ENCODE data around the gene CBFA2T2.
"Not testable (repeated sequence)": the region's sequence is repeated elsewhere in the genome, so short reads cannot be mapped to it uniquely, and the experiment has no call there.

Gene CBFA2T2

GRCh38 chr20:33506576-33506975 is 16.7 kb downstream of the CBFA2T2 start:
- no peak for DNase-seq (ENCODE audit: low read depth in 2 of 2)

DNA sequence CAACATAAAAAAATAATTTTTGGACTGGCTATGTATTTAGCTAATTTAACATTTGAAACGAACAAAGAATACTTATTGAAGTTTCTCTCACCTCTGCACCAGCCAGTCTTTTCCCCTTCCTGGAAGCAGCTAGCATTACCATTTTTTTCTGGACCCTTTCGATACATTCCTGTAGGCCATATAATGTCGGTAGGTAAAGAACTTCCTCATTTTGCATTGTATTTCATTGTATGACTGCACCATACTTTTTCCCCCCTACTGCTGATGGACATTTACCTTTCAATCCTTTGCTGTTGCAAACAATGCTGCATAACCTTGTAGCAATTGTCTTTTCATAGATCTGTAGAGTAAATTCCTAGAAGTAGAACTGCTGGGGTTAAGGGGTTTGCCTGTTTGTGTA is 17.6 kb downstream of the CBFA2T2 start:
- no peak for DNase-seq (ENCODE audit: low read depth in 2 of 2)

DNA sequence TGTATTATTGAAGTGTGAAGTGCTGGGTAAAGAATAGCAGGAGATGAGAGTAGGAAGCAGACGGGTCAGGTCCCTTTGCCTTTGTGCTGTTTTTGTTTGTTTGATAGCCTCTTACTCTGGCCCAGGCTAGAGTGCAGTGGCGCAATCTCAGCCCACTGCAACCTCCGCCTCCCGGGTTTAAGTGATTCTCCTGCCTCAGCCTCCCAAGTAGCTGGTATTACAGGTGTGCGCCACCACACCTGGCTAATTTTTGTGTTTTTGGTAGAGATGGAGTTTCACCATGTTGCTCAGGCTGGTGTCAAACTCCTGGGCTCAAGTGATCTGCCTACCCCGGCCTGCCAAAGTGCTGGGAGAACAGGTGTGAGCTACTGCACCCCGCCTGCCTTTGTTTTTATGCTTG is 18.1 kb downstream of the CBFA2T2 start:
- not testable (repeated sequence) for DNase-seq (ENCODE audit: low read depth in 2 of 2)

GRCh38 chr20:33509057-33509456 is 19.2 kb downstream of the CBFA2T2 start:
- not testable (repeated sequence) for DNase-seq (ENCODE audit: low read depth in 2 of 2)

GRCh38 chr20:33511876-33512275 is 22.0 kb downstream of the CBFA2T2 start:
- DNase-seq (ENCODE audit: low read depth in 2 of 2) = not testable (repeated sequence)

DNA sequence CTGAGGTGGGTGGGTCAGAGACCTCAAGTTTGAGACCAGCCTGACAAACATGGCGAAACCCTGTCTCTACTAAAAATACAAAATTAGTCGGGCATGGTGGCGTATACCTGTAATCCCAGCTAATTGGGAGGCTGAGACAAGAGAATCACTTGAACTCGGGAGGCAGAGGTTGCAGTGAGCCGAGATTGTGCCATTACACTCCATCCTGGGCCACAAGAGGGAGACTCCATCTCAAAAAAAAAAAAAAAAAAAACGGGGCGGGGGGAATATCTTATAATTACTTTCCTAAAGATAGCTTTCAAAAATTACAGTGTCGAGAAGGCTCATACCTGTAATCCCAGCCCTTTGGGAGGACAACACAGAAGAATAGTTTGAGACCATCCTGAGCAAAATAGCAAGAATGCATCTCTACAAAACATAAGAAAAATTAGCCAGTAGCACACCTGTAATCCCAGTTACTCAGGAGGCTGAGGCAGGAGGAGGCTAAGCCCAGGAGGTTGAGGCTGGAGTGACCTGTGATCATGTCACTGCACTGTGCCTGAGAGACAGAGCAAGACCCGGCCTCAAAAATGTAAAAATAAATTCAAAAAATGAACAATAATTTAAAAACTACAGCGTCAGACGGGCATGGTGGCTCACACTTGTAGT is 25.8 kb downstream of the CBFA2T2 start:
- no peak for DNase-seq (ENCODE audit: low read depth in 2 of 2)

DNA sequence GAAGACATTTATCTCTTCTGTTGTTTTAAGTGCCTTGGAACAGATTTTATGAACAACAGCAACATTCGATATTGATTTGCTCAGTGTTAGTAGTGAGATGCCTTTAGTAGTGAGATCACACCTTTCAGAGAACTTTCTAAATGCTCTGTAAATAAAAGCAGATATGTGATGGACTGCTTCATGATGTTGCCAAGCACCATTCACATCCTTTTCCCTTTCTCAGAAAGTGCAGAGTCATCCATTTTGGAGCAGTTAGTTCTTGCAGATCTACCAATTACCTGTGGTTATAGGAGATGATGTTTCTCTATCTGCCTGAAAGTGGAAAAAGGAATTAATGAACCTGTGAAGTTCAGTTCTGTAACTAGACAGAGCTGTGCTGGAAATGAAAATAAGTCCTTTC is 27.0 kb downstream of the CBFA2T2 start:
- no peak for DNase-seq (ENCODE audit: low read depth in 2 of 2)

DNA sequence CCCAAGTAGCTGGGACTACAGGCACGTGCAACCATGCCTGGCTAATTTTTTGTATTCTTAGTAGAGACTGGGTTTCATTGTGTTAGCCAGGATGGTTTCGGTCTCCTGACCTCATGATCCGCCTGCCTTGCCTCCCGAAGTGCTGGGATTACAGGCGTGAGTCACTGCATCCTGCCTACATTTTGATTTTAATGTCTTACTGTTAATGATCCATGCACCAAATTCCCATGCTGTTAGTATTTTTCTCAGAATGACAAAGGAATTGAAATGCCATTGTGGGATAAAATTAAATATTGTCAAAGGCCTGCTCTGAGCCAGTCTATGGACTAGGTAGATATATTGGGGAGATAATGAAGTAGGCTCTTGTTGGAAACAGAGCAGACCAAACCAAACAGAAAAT is 28.2 kb downstream of the CBFA2T2 start:
- no peak for DNase-seq (ENCODE audit: low read depth in 2 of 2)

DNA sequence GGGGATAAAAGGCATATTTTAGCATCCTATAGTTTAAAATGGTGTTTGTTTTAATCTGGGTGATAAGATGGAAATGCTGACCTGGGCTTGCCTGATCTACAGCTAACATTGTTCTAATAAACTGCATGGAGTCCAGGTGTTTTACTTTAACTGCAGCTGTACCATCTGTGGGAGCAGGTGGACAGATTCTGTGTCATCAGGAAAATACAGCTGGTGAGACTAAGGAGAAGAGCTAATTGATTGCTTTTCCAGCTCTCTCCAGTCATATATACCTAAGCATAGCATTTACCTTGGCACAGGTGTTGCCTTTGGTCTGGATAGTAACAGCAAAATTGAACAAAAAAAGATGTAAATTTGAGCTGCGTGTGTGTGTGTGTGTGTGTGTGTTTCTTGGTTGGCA is 31.6 kb downstream of the CBFA2T2 start:
- DNase-seq (ENCODE audit: low read depth in 2 of 2) = no peak

DNA sequence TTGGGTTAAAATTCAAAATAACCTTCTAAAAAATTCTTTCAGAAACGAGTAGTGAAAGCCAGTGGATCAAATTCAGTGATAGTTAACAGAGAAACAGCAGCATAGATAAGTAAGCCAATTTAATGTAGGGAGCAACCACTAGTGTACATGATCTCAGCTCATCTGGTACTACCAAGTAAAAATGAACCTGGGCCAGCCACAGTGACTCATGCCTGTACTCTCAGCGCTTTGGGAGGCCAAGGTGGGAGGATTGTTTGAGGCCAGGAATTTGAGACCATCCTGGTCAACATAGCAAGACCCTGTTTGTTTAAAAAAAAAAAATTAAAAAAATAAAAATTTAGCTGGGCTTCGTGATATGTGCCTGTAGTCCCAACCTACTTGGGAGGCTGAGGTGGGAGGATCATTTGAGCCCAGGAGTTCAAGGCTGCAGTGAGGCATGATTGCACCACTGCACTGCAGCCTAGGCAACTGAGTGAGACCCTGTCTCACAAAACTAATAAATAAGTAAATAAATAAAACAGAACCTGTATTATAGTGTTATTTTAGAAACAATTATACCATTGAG is 32.4 kb downstream of the CBFA2T2 start:
- no peak for DNase-seq (ENCODE audit: low read depth in 2 of 2)

- DNase-seq (ENCODE audit: low read depth in 2 of 2) = no peak
These were observed 34.4 kb downstream of the CBFA2T2 start for GRCh38 chr20:33524261-33524660.

DNA sequence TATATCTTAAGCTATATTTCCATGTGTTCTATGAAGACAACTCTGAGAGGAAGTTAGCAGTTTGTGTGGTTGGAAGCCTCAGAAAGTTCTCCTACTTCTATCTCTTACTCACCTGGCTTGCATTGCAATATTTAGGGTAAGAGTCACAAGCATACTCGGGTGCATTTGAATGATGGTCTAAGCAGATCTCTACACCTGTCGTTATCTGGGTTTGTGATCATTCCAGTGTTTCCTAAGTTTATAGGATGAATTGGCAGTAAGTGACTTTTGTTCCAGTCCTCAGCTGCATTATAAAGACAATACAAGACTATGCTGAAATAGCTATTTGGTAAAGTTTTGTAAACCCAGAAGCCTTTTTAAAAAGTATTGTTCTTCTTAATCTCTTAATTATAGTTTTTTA is 36.9 kb downstream of the CBFA2T2 start:
- DNase-seq (ENCODE audit: low read depth in 2 of 2) = no peak

DNA sequence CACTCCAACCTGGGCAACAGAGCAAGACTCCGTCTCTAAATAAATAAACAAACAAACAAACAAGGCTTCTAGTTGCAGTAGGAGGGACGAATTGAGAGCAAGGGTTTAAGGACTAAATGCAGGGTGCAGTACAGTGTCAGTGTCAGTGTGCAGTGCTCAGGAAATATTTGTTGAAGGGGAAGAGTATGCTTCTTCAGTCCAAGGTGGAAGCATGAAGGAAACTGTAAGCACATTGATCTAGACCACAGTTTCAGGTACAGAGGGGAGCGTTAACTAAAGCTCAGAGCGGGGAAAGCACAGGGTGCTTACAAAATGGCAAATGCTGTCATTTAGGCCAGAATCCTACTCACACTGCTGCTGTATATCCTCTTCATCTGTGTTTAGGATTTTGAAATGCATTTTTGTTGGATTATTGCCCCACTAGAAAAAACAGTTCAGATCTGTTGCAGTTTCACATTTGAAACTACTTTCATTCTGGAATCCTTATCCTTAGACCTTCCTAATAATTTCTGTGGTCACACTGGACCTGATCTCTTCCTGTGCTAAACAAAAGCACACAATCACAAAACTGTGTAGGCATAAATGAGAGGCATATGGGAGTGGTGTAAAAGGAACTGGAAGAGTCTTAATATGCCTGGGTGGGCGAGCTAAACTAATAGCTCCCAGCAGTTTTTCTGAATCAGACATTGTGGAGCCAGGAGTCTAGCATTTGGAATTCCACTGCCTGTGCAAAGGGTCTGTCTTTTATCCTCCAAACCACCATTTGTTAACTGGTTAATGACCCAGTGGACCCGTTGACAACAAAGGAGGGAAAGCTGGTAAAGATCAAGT is 41.4 kb downstream of the CBFA2T2 start:
- DNase-seq (ENCODE audit: low read depth in 2 of 2) = no peak

GRCh38 chr20:33531885-33532284 is 42.0 kb downstream of the CBFA2T2 start:
- DNase-seq (ENCODE audit: low read depth in 2 of 2) = no peak

GRCh38 chr20:33532753-33533459 is 43.0 kb downstream of the CBFA2T2 start:
- no peak for DNase-seq (ENCODE audit: low read depth in 2 of 2)

DNA sequence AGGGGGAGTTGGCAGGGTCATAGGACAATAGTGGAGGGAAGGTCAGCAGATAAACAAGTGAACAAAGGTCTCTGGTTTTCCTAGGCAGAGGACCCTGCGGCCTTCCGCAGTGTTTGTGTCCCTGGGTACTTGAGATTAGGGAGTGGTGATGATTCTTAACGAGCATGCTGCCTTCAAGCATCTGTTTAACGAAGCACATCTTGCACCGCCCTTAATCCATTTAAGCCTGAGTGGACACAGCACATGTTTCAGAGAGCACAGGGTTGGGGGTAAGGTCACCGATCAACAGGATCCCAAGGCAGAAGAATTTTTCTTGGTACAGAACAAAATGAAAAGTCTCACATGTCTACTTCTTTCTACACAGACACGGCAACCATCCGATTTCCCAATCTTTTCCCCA is 45.8 kb downstream of the CBFA2T2 start:
- DNase-seq (ENCODE audit: low read depth in 2 of 2) = not testable (repeated sequence)

DNA sequence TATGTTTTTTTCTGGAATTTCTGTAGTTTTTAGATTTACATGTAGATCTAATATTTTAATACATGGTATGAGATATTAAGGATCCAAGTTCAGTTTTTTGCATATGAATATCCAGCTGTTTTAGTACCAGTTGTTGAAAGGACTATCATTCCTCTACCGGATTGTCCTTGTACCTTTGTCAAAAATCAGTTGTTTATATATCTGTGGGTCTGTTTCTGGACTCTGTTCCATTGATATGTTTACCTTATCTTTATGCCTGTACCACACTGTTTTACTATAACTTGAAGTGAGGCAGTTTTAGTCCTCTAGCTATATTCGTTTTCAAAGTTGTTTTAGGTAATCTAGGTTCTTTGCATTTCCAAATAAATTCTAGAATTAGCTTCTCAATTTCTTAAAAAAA is 47.7 kb downstream of the CBFA2T2 start:
- no peak for DNase-seq (ENCODE audit: low read depth in 2 of 2)

GRCh38 chr20:33539129-33539528 is 49.2 kb downstream of the CBFA2T2 start:
- no peak for DNase-seq (ENCODE audit: low read depth in 2 of 2)

GRCh38 chr20:33540427-33540826 is 50.5 kb downstream of the CBFA2T2 start:
- DNase-seq (ENCODE audit: low read depth in 2 of 2) = no peak

DNA sequence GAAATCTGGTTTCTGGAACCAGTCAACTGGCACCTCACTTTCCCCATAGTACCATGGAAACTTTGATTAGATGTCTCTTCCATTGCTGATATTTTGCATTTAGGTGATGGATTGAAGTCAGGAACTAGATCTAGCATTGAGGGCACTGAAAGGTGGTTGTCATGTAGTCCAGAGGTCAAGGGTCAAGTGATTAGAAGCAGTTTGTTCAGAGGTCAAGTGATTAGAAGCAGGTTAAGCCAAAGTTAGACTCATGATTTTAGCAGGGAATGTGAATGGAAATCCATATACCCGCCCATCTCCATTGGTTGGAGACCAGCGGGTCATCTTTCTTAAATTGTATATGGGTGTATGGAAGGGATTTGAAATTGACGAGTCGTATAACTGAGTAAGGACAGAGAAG is 51.2 kb downstream of the CBFA2T2 start:
- no peak for DNase-seq (ENCODE audit: low read depth in 2 of 2)

DNA sequence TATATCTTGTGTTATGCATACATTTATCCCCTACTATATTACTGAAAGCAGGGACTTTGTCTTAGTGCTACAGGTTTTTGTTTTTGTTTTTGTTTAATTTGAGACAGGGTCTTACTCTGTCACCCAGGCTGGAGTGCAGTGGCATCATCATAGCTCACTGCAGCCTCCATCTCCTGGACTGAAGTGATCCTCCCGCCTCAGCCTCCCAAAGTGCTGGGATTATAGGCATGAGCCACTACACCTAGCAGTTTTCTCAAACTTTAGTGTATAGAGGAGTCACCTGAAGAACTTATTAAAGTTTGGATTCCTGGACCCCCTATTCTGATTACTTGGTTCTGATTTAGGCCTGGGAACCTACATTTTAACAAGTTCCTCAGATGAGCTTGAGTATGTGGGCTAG is 51.9 kb downstream of the CBFA2T2 start:
- no peak for DNase-seq (ENCODE audit: low read depth in 2 of 2)

DNA sequence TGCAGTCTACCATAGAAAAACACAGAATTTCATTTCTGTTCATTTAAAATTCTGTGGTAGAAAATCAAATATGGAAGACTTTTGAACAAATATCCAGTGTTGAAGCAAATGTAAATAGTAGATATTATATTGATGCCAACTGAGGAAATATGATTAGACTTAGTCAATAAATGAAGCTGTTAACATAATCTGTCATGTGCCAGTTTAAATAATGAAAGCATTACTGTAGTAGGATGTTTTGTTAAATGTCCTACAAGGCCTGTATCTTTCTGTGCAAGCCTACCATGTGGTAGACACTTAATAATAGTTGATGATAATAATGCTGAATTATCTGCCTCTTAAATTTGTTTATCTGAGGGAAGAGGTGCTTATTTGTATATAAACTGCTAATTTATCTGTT is 55.9 kb downstream of the CBFA2T2 start:
- no peak for DNase-seq (ENCODE audit: low read depth in 2 of 2)

Measured in stimulated activated CD4-positive, alpha-beta T cell treated with anti-CD3 and anti-CD28 coated beads, Interleukin-1b, Interleukin-23, amount 100 ng/mL, for 4 hours (primary cell).